ENCODE results near the gene AOPEP.
A peak's percentile ranks its signal among the peaks of the same experiment; 100 is the strongest.

AOPEP gene

GRCh38 chr9:95103871-95104580 is 377.5 kb downstream of the AOPEP start:
- intact Hi-C loops (cut with DNase I) = no loop called here
- peak in 2 of 10 donors; percentile 60 to 86 for DNase-seq

DNA sequence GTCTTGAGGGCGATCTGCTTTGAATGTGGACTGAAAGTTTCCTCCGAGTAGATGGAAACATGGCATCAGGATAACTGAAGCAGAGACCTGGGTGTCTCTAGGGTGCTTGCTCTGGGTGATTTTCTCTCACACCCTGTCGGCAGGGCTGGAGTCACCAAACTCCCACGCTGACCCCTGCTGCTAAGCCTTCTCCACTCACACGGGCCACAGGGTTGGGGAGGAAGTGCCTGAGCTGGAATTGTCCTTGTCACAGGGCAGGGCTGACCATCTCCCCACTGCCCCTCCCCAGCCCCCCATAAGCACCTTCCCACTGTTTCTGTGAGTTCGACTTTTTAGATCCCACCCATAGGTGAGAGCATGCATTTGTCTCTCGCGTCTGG is 378.1 kb downstream of the AOPEP start:
- intact Hi-C loops (cut with DNase I) = no loop called here
- peak in 1 of 10 donors; percentile 74 for DNase-seq

DNA sequence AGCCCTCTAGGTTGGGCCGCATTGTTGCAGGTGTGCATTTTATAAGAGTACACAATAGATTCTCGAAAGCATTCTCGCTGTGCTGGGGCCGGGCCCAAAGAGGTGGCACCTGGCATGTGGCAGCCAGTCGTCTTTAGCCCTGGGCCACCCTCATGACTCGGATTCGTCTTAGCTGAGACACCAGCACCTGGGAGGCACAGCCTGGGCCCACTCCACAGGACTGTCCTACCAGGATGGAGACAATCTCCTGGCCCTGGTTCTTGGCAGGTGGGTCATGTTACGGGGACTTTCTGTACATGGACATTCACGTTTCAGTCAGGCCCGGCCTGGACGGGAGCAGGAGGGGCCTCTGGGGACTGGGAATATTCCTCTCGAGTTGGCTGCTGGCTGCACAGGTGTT is 378.5 kb downstream of the AOPEP start:
- intact Hi-C loops (cut with DNase I) = no loop called here
- DNase-seq = peak in 2 of 10 donors; percentile 38 to 42

DNA sequence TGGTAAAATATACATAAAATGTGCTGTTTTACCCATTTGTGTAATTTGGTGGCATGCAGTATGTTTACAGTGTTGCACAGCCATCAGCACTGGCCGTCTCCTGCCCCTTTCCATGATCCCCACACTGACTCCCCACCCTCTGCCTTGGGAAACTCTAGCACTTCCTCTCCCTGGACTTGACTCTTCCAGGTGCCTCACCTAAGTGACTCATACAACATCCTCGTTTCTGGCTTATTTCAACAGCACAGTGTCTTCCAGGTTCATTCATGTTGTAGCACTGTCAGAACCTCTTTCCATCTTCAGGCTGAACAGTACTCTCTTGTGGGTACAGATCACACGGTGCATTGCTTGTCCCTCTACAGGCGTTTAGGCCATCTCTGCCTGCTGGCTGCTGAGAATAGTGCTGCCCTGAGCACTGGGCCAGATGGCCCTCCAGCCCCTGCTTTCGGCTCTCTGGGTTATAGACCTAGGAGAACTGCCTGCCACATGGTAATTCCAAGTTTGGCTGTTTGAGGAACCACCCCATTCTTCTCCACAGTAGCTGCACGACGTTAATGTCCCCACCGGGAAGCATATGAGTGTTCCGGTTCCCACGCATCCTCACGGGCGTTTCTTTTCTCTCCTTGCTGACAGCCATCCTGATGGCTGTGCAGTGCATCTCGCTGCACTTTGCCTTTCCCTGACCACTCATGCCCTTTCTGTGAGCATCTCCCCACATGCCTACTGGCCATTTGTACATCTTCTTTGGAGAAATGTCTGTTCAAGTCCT is 379.2 kb downstream of the AOPEP start:
- peak in 2 of 10 donors; percentile 31 to 52 for DNase-seq
- intact Hi-C loops (cut with DNase I) = no loop called here

DNA sequence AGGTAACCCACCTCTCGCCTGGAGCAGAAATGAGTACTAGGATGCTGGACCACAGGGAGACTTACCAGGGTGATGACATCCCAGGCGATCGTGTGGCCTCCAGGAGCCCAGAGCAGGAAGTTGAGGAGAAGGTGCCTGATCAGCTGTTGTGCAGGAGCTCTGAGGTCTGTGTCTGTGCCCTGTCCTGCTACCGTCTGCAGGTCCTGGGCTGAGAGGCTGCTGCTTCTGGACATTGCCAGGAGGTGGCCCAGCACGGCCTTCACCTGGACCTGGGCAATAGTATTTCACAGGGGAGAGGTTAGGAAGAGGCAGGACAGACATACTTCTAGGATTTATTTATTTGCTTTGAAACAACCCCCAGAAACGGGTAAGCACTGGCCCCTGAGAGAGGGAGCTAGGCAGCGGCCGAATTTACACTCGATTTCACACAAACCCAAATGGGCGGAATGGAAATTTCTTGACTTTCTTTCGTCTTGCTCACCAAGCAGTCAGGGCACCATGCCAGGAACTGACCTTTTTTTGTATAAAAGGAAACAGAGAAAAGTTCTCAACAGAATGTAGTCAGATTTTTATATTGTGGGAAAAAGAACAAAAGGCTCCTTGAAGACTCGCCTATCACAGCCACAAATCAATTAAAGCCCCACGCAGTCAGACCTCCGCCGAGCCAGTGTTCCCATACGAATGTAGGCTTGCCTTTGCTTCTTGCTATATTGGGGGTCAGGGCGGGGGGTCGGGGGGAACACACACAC is 380.7 kb downstream of the AOPEP start:
- intact Hi-C loops (cut with DNase I) = no loop called here
- DNase-seq = peak in 2 of 10 donors; percentile 54 to 83

- DNase-seq = peak in 2 of 10 donors; percentile 65 to 86
- intact Hi-C loops (cut with DNase I) = no loop called here
Measured at GRCh38 chr9:95107976-95108375, 381.5 kb downstream of the AOPEP start.

GRCh38 chr9:95108777-95109176 is 382.3 kb downstream of the AOPEP start:
- peak in 2 of 10 donors; percentile 2 to 26 for DNase-seq
- intact Hi-C loops (cut with DNase I) = no loop called here

- intact Hi-C loops (cut with DNase I) = no loop called here
- peak in 2 of 10 donors; percentile 18 to 54 for DNase-seq
Measured at GRCh38 chr9:95109456-95109855, 383.0 kb downstream of the AOPEP start.

DNA sequence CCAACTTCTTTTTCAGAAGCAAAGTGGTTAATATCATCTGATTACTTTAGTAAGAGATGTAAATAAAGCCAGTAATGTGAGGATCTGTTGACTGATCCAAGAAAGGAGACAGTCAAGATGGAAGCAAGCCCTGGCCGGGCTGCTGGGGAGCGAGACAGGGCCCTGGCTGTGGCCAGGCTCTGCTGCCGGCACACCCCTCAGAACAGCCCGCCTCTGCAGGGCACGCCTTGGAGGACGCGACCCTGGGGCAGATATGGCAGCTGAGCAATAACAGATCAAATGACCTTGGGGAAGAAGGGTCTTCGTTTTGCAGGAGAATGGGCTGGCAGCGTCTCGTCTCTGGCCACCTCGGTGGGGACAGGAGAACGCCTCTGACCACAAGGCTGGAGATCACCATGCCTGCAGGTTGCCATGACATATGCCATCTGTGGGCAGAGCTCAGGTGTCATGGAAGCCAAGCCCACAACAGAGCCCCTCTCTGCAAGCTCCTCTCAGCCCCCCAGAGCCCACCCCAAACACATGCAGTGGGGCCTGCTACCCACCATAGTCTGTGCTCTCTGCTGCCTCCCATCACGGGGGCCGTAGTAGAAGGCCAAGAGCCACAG is 384.5 kb downstream of the AOPEP start:
- intact Hi-C loops (cut with DNase I) = no loop called here
- DNase-seq = peak in 2 of 10 donors; percentile 41 to 49

DNA sequence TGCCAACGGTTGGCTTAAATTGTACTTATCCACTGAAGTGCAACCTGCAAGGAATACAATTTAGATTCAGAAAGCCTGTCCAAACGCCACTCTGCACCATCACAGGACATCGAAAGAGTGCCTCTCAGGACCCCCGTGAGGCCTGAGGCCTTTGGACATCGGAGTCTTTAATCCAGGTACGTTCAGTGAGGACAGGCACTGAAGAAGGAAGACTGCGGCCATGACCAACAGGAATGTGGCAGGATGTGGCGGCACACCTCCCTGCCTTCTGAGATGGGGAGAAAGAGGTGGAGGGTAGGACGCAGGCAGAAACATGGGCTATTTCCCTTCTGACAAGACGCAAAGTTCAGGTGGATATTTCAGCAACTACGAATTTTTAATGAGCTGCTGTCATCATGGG is 385.2 kb downstream of the AOPEP start:
- DNase-seq = peak in 2 of 10 donors; percentile 29
- intact Hi-C loops (cut with DNase I) = no loop called here

GRCh38 chr9:95112436-95113280 is 386.2 kb downstream of the AOPEP start:
- intact Hi-C loops (cut with DNase I) = no loop called here
- DNase-seq = peak in 2 of 10 donors; percentile 39 to 59

DNA sequence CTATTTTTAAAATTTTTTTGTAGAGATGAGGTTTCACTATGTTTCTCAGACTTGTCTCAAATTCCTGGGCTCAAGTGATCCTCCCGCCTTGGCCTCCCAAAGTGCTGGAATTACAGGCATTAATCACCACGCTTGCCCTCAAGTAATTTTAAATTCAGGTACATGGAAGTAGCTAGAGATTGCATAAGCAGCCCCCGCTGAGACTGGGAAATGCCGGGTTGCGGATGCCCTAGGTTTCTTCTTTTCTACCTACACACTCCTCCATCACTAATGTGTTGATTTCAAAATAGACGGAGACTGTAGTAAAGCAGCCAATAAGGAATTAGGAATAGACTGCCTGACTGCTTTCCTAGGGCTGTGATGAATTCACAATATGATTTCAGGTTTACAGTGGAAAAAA is 388.6 kb downstream of the AOPEP start:
- intact Hi-C loops (cut with DNase I) = no loop called here
- DNase-seq = peak in 1 of 10 donors; percentile 51

GRCh38 chr9:95116002-95116807 is 389.7 kb downstream of the AOPEP start:
- DNase-seq = peak in 1 of 10 donors; percentile 17
- intact Hi-C loops (cut with DNase I) = no loop called here

GRCh38 chr9:95116808-95117204 is 390.3 kb downstream of the AOPEP start:
- DNase-seq = peak in 1 of 10 donors; percentile 35
- intact Hi-C loops (cut with DNase I) = no loop called here

DNA sequence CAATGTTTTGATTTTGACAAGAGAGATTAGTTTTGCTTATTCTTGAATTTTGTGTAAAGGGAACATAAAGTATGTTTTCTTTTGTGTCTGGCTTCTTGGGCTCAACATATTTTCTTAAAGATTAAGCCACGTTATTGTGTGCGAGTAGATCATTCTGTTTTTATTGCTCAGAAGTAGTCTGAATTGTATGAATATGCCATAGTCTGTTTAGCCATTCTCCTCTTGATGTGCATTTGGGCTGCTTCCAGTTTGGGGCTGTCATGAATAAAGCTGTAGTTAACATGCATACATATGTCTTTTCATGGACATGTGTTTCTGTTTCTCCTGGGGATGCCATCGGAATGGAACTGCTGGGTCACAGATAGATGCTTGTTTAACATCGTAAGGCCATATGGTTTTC is 392.1 kb downstream of the AOPEP start:
- DNase-seq = no peak
- intact Hi-C loops (cut with DNase I) = no loop called here

DNA sequence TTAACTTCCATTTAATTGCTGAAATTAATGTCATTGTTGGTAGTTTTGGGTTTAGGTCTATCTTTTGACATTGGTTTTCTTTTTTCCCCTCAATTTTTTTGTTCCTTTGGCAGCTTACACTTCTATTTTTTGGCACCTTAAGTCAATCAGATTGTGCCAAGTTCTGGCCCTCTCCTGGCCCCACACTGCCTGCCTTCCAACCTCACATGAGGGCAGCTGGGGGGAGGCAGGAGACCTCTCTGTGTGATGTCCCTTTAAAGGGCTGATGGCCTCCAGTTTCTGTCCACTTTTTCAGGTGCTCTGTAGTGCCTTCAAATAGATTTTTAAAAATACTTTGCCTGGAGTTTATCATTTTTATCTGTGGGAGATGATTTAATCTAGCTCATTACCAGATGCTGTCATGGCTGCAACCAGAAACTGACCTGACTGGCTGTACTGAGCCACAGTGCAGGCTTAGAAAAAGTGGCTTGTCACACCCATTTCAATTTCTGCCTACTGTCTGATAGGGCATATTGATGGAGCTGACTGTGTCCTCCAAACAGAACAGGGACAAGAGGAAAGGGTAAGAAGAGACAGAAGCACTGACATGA is 394.4 kb downstream of the AOPEP start:
- intact Hi-C loops (cut with DNase I) = loop anchor here (10.0 kb wide), 1 partner anchor 116 kb away; no protein-coding TSS in a partner anchor
- DNase-seq = no peak

- intact Hi-C loops (cut with DNase I) = loop anchor here (10.0 kb wide), 1 partner anchor 120 kb away; no protein-coding TSS in a partner anchor
- DNase-seq = peak in 1 of 10 donors; percentile 48
Measured at GRCh38 chr9:95124582-95125367, 398.3 kb downstream of the AOPEP start.
